ENCODE results near the gene AARS1. TPM values are rescaled to one million over a fixed set of nuclear protein-coding genes. Genes with fewer than 3 reads are reported as not detected.
"Not testable (repeated sequence)": the region's sequence is repeated elsewhere in the genome, so short reads cannot be mapped to it uniquely, and the experiment has no call there.

AARS1 gene
- total RNA-seq, 1 donor from 2014 or later: 56.0 TPM

DNA sequence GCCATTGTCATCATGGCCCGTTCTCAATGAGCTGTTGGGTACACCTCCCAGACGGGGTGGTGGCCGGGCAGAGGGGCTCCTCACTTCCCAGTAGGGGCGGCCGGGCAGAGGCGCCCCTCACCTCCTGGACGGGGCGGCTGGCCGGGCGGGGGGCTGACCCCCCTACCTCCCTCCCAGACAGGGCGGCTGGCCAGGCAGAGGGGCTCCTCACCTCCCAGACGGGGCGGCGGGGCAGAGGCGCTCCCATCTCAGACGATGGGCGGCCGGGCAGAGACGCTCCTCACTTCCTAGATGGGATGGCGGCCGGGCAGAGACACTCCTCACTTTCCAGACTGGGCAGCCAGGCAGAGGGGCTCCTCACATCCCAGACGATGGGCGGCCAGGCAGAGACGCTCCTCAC, 64.7 kb downstream of the AARS1 start:
- not testable (repeated sequence) for H3K4me3 ChIP-seq (ENCODE audit: low read depth, low read length); DNase-seq (ENCODE audit: low read depth)

DNA sequence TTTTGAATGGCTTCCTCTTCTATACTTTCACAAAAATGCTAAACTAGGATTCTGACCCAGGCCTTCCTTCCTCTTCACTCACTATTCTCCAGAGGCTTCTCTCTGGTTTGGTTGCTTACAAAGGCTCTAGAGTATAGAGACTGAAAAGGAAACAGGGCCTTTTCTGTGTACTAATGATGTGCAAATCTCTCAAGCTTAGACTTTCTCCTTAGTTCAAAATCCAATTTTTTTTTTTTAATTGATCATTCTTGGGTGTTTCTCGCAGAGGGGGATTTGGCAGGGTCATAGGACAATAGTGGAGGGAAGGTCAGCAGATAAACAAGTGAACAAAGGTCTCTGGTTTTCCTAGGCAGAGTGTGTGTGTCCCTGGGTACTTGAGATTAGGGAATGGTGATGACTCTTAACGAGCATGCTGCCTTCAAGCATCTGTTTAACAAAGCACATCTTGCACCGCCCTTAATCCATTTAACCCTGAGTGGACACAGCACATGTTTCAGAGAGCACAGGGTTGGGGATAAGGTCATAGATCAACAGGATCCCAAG, 65.3 kb downstream of the AARS1 start:
- not testable (repeated sequence) for H3K4me3 ChIP-seq (ENCODE audit: low read depth, low read length); DNase-seq (ENCODE audit: low read depth)

DNA sequence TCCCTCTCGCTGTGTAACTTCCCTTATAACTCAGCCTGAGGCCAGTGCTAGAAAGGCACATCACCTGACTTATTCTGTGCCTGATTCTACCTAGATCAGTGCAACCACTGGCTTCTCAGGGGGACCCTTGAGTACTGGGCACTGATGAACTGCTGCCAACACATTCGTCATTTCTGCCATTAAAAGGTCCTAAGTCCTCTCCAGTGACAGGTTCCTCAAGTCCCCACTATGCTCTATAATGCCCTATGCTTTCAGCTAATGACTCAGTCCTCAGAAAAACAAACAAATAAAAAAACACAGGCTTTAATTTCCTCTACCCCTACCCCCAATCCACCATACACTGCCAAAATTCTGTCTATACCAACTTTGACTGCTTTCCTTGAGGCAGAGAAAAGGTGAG, 66.1 kb downstream of the AARS1 start:
- DNase-seq (ENCODE audit: low read depth); H3K4me3 ChIP-seq (ENCODE audit: low read depth, low read length): not testable (repeated sequence)

DNA sequence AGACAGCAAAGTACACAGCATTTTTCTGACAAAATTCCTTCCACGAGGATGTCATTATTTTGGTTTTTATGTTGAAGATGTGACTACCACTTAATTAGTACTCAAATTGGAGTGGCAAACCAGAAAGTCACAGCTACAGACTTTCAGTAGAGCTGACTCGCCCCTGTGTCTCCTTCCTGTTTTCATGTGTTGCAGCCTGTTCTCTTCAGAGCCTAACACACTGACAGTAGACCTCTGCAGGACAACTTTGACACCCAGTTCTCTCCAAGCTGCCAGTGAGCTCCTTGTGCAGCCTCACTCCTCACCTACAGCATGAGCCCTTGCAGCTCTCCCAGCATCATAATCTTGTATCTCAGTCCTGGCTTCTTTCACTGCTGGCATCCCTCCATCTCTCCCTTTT, 66.7 kb downstream of the AARS1 start:
- not testable (repeated sequence) for H3K4me3 ChIP-seq (ENCODE audit: low read depth, low read length); DNase-seq (ENCODE audit: low read depth)

DNA sequence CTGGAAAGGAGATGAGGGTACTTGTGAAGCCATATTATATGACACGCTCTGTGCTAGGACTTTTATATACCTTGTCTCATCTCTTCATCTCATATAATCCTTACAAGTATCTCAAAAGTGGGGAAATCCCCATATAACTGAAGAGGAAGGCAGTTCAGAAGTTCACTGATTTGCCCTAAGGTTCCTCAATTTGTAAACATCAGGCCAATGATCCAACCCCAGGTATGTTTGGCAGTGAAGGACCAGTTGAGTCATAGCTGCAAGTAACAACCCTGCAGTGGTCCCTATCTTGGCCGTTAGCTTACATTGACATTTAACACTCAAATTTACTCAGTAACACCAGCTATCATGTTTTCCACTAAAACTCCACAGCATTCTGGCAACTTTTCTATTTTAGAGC, 70.7 kb downstream of the AARS1 start:
- DNase-seq (ENCODE audit: low read depth); H3K4me3 ChIP-seq (ENCODE audit: low read depth, low read length): not testable (repeated sequence)

DNA sequence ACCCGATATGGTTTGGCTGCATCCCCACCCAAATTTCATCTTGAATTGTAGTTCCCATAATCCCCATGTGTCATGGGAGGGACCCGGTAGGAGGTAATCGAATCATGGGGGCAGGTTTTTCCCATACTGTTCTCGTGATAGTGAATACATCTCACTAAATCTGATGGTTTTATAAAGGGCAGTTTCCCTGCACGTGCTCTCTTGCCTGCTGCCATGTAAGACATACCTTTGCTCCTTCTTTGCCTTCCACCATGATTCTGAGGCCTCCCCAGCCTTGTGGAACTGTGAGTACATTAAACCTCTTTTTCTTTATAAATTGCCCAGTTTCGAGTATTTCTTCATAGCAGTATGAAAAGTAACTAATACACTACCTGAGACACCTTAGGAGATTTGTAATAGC, 82.9 kb downstream of the AARS1 start:
- not testable (repeated sequence) for H3K4me3 ChIP-seq (ENCODE audit: low read depth, low read length); DNase-seq (ENCODE audit: low read depth)

DNA sequence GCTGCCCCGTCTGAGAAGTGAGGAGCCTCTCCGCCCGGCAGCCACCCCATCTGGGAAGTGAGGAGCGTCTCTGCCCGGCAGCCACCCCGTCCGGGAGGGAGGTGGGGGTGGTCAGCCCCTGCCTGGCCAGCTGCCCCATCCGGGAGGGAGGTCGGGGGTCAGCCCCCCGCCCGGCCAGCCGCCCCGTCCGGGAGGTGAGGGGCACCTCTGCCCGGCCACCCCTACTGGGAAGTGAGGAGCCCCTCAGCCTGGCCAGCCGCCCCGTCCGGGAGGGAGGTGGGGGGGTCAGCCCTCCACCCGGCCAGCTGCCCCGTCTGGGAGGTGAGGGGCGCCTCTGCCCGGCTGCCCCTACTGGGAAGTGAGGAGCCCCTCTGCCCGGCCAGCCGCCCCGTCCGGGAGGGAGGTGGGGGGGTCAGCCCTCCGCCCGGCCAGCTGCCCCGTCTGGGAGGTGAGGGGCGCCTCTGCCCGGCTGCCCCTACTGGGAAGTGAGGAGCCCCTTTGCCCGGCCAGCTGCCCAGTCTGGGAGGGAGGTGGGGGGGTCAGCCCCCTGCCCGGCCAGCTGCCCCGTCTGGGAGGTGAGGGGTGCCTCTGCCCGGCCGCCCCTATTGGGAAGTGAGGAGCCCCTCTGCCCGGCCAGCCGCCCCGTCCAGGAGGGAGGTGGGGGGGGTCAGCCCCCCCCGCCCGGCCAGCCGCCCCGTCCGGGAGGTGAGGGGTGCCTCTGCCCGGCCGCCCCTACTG, 84.5 kb downstream of the AARS1 start:
- DNase-seq (ENCODE audit: low read depth); H3K4me3 ChIP-seq (ENCODE audit: low read depth, low read length): not testable (repeated sequence)

DNA sequence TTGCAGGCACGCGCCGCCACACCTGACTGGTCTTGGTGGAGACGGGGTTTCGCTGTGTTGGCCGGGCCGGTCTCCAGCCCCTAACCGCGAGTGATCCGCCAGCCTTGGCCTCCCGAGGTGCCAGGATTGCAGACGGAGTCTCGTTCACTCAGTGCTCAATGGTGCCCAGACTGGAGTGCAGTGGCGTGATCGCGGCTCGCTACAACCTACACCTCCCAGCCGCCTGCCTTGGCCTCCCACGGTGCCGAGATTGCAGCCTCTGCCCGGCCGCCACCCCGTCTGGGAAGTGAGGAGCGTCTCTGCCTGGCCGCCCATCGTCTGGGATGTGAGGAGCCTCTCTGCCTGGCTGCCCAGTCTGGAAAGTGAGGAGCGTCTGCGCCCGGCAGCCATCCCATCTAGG, 85.3 kb downstream of the AARS1 start:
- DNase-seq (ENCODE audit: low read depth); H3K4me3 ChIP-seq (ENCODE audit: low read depth, low read length): not testable (repeated sequence)

DNA sequence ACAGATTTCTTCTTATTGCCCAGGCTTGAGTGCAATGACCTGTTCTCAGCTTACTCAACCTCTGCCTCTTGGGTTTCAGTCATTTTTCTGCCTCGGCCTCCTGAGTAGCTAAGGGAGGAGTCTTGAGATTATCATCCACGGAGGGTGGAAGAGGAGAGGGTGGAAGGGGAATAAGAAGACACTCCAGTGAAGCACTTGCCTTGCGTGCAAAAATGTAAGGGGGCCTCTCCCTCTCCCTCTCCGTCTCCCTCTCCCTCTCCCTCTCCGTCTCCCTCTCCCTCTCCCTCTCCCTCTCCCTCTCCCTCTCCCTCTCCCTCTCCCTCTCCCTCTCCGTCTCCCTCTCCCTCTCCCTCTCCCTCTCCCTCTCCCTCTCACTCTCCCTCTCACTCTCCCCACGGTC, 85.8 kb downstream of the AARS1 start:
- DNase-seq (ENCODE audit: low read depth); H3K4me3 ChIP-seq (ENCODE audit: low read depth, low read length): not testable (repeated sequence)

Other genes with a start within 250 kb of the AARS1 start
- gene PDPR, start 175.2 kb downstream of the AARS1 start, total RNA-seq: 6.8 and 9.5 TPM in 2 replicates
- 1.2 and 2.5 TPM in 2 replicates for gene CLEC18C, start 115.7 kb downstream of the AARS1 start, total RNA-seq
- gene EXOSC6, start 37.6 kb downstream of the AARS1 start, total RNA-seq: 28.9 and 29.3 TPM in 2 replicates
- gene DDX19B, start 9.7 kb upstream of the AARS1 start, total RNA-seq: 20.9 and 46.1 TPM in 2 replicates
- 31.8 and 45.1 TPM in 2 replicates for gene DDX19A, start 57.4 kb upstream of the AARS1 start, total RNA-seq
- 23.3 and 28.6 TPM in 2 replicates for gene ST3GAL2, start 149.6 kb upstream of the AARS1 start, total RNA-seq
- 13.3 and 21.8 TPM in 2 replicates for gene FCSK, start 165.1 kb upstream of the AARS1 start, total RNA-seq
- gene COG4, start 234.0 kb upstream of the AARS1 start, total RNA-seq: 49.5 and 57.6 TPM in 2 replicates
- 65.9 and 168 TPM in 2 replicates for gene SF3B3, start 234.3 kb upstream of the AARS1 start, total RNA-seq

All from epithelial cell of proximal tubule (primary cell).